Dermis blood vessel endothelial cell (primary cell): ENCODE data around the gene EIF3J. TPM values are rescaled to one million over a fixed set of nuclear protein-coding genes. Genes with fewer than 3 reads are reported as not detected.
A peak's percentile ranks its signal among the peaks of the same experiment; 100 is the strongest.
"Not testable (repeated sequence)": the region's sequence is repeated elsewhere in the genome, so short reads cannot be mapped to it uniquely, and the experiment has no call there.

Experiments
- DNase-seq: peaks from one replicate; pipeline ENCODE4 v3.0.0; 2010
- total RNA-seq: library from RNA; depleted of rRNA; stranded (reverse); fragments of >200 nt; gene quantifications from 2 replicates; pipeline ENCODE4 v1.2.3, GENCODE V29; 2014

The EIF3J gene
- total RNA-seq, 1 donor from 2014 or later, result 49.7 TPM

DNA sequence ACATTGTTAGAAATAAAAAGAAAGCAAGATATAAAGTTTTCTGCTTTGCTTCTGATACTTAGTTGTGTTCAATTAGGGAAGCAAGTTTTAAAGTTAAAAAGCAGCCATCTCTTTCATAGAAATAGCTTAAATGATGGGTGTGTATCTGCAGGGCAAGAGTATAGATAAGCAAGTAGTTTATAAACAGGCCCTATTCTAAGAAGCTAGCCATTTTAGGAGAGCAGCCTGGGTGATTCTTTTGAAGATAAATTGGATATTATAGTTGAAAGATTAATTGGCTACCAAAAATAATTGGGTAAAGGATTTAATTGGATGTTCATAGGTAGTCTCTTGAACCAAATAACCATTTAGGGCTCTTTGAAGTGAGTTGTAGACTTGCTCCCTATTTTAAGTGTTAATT, 5.6 kb downstream of the EIF3J start:
- no peak for DNase-seq

DNA sequence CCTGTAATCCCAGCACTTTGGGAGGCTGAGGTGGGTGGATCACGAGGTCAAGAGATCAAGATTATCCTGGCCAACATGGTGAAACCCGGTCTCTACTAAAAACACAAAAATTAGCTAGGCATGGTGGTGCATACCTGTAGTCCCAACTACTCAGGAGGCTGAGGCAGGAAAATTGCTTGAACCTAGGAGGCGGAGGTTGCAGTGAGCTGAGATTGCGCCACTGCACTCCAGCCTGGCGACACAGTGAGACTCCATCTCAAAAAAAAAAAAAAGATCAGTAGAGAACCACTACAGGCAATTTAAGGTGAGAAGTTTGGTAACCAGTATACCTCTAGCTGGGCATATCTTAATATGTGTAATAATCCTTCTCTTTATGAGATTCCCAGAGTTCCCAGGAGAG, 7.8 kb downstream of the EIF3J start:
- not testable (repeated sequence) for DNase-seq

DNA sequence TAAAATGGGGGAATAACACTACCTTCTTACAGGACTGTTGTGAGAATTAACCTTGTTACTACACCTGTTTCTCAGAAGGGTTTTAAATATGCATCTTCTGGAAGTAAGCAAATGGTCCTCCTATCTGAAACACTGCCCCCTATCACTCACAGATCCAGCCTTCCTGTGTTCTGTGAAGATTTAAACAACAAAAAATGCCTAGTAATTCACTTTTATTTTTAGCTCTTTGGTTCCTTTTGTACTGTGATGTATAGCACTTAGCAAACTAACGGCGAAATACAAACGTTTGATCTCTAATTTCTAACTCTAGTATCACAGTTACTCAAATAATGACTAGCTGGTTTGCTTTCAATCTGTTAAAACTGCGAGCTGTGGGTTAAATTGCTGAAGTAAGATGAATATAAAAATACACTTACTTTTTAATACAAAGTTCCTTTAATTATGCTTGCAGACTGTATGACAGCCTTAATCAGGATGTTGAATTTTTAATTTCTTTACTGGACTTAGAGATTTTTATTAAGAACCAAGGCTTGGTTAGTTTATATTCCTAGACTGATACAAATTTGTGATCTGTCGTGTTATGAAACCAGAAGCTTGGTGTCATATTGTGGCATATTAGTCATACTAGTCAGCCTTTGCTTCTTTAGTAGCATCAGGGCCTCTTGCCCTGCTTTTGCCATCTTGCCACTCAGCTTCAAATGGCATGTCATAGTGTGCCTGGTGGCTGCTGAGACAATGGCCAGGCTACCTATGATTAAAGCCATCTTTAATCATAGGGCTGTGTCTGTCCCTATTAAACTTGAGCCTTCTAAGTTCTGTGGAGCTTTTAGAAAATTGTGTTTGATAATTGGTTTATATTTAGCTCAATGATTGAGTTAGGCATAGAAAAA, 9.2 kb downstream of the EIF3J start:
- peak; percentile 41 for DNase-seq

DNA sequence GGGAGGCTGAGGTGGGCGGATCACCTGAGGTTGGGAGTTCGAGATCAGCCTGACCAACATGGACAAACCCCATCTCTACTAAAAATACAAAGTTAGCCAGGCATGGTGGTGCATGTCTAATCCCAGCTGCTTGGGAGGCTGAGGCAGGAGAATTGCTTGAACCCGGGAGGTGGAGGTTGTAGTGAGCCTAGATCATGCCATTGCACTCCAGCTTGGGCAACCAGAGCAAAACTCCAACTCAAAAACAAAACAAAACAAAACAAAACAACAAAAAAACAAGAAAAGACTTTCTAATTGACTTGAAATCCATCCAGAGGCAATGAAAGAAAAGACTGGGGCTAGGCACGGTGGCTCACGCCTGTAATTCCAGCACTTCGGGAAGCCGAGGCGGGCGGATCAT, 12.2 kb downstream of the EIF3J start:
- not testable (repeated sequence) for DNase-seq

DNA sequence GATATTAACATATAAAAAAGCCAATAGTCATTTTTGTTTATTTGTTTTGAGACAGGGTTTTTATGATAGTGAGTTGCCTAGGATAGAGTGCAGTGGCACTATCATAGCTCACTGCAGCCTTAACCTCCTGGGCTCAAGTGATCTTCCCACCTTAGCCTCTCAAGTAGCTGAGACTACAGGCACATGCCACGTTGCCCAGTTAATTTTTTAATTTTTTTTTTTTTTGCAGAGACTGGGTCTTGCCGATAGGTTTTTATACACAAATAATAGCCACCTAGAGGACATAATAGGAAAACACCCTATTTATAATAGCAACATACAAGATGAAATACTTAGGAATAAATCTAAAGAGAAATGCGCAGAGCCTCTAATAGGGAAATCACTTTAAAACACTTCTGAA, 13.3 kb downstream of the EIF3J start:
- DNase-seq, result peak; percentile 64

DNA sequence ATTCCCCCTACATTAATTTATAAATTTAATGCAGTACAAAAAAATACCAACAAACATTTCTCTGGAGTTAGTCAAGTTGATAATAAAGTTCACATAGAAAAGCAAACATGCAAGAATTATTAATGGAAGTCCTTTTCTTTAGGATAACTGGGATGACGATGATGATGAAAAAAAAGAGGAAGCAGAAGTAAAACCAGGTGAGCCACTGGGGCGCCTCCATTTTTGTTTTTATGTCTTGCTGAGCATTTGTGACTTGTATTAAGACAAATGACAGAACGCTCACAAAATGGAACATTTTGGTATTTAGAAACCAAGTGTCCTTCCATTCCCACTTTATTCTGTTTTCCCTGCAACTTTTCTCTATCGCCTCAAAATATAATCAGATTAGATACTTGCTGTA, 13.8 kb downstream of the EIF3J start:
- no peak for DNase-seq

DNA sequence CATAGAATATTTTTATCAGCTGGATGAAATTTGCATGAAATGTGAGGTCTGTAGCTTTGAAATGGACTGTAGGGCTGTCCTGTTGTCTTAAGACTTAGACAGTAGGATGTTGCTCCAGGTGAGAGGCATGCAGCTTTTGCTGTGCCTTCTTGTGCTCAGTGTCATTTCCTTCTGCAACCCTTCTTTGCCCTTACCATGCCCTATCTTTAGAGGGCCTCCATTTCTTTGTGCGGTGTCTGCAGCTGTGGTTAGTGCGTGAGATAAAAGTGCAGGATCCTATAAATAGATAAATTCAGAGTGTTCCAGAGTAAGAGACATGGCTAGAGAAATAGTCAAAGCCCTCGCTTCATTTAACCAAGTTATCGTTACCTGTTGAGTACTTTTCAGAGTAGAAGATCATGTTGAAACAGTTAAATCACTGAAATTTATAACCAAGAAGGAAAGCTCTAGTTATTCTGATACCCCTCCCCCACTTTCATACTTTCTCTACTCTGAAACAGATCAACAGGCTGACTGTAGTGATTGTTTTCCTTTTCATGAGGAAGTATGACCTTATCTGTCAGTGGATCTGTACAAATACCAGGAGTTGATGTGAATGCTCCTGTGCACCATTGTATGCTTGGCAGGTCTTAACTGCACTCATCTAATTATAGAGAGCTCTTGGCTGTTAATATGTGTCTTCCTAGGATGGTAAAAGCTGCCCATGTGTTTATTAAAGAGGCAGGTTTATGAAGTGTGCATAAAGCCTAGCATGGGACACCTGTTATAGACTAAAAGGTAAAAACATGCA, 18.2 kb downstream of the EIF3J start:
- peak; percentile 55 for DNase-seq

DNA sequence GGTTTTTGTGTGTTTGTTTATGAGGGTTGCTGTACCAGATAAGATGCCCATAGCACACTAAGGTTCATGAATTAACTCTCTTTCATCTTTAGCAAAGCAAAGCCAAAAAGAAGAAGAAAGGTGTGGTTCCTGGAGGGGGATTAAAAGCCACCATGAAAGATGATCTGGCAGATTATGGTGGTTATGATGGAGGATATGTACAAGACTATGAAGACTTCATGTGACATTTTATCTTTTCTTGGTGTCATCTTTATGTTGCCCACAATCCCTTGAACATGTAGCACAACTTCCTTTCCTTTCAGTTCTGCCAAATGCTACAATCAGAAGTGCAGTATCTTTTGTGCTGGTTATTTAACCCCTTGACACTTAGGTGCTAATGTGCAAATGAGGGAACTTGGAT, 24.0 kb downstream of the EIF3J start:
- DNase-seq, result not testable (repeated sequence)

DNA sequence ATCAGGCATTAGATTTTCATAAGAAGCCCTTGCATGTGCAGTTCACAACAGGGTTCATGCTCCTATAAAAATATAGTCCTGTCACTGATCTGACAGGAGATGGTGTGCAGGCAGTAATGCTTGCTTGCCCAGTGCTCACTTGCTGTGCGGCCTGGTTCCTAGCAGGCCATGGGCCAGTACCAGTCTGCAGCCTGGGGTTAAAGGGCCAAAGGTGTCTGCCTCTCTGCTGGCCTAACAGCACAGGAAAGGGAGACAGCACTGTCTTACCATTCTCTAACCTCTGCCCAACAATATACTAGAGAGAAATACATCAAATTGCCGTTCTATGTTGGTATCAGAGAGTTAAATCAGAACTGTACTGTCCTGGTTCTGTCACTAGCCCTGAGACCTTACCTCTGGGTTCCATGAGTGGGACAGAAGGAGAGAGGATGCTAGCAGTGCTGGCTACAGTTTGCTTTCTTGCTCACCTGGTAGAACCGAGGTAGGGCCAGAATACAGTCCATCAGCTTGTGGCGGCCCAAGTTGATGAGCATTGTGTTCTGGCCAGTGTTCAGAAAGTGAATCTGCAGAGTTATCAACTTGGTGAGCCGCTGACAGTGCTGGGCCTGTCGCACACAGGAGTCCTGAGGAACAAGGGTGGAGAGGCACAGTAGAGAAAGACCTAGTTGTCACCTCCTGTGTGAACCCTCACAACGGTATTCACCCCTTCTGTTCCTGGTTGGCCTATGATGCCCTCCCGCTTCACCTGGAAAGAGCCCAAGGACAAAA, 28.6 kb downstream of the EIF3J start:
- DNase-seq, result no peak

DNA sequence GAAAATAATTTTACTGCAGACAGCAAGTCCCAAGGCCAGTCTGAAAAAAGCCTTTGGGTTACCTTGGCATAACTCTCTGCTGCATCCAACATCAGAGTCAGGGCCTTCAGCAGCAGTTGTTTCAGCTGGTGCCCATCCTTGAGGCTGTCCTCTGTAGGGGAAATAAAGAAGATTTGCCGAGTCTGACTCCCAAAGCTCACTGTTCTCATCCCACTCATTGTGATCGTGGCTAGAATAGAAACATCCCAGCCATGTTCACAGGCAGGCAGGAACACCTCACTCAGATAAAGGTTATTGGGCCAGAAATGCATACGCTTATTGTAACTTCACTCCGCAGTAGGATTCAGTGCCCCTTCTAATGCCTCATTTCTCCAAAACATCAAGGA, 29.2 kb downstream of the EIF3J start:
- no peak for DNase-seq

DNA sequence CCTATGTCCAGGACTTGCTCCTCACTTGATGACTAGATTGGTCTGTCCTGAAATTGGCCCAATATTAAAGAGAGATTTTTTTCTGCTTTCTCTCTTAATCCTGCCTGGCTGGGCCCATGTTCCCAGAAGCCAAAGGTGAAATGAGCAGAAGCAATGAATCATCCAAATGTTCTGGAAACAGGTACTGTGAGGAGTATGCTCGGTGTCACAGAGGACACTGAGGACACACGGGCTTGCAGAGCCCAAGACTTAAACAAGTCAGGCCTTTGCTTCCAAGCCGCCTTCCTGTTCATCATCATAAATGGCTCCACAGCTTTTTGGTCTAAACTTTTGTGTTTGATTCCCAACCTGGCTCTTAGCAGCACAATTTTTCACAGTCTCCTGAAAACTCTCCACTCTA, 31.4 kb downstream of the EIF3J start:
- DNase-seq, result no peak

DNA sequence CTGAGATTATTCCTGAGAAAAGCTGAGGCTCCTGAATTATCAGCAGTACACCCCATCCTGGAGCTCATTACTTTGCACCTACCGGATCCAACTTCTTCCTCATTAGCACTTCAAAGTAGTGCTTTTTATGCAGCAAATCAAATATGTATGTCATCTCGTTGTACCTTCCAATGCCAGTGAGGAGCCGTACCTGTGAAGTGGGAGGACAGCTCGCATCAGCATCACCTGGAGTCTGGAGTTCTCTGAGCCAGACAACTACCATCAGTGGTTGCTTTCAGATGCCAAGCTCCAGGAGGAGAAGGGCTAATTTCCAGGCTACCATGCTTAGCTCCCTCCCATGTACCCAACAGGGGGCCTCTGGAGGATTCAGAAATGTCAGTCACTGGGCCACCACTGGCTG, 32.4 kb downstream of the EIF3J start:
- DNase-seq, result no peak

DNA sequence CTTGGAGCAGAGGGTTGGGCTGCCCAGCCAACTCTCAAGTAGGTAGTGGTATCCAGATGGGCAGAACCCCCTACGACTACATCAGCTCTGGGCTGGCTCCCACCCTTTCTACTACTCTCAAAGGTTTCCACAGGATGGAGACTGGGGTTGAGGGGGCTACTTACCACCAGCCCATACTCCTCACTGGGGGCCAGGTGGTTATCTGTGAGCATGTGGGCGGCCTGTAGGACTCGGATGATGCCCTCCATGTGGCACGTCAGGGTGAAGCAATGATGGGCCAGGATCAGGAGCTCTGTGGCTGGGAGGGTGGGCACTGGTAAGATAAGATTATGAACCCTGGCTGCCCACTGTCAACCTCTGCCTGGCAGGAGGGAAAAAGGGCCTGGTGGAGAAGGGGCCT, 33.4 kb downstream of the EIF3J start:
- no peak for DNase-seq

DNA sequence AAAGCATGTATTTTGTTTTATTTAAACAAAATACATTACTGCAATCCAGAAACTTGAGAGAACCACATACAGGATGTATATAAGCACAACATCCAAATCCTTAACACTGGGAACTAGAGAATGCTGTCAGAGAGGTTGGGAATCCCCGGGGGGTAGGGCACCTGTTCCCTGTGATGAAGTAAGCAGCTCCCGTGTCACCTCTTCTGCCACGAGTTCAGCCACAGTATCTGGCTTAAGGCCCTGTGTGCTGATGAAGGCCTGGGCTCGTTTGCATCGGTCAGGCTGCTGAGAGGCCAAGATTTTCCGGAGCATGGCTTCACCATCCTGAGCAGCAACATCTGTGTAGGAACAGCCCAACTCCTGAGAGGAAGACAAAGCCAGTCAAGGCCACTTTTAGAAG, 36.4 kb downstream of the EIF3J start:
- no peak for DNase-seq

DNA sequence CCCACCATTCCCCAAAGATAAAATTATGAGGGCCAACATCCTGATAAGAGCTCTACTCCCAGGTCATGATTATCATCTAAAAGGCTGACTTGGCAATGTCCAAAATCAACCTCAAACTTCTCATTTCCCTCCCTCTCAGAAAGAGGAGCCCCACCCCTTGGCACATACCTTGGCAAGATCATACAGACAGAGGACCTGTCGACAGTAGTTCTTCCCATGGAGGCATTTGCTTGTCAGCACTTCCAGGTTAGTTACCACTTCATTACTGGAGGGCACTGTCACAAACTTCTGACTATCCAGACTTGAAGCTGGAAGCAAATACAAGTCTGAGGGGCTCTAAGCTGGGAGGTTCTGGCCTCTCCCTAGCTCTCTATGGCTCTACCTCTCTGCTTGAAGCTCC, 37.8 kb downstream of the EIF3J start:
- no peak for DNase-seq

DNA sequence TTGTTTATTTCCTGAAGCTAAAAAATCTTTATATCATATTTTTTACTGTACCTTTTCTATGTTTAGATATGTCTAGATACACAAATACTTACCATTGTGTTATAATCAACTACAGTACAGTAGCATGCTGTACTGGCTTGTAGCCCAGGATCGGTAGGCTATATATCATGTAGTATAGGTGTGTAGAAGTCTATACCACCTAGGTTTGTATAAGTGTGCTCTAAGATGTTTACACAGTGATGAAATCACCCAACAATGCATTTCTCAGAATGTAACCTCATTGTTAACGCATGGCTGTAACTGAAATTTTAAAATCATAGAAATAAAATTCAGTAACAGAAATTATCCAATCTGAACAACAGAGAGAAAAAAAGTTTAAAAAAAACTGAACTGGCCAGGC, 43.2 kb downstream of the EIF3J start:
- no peak for DNase-seq

DNA sequence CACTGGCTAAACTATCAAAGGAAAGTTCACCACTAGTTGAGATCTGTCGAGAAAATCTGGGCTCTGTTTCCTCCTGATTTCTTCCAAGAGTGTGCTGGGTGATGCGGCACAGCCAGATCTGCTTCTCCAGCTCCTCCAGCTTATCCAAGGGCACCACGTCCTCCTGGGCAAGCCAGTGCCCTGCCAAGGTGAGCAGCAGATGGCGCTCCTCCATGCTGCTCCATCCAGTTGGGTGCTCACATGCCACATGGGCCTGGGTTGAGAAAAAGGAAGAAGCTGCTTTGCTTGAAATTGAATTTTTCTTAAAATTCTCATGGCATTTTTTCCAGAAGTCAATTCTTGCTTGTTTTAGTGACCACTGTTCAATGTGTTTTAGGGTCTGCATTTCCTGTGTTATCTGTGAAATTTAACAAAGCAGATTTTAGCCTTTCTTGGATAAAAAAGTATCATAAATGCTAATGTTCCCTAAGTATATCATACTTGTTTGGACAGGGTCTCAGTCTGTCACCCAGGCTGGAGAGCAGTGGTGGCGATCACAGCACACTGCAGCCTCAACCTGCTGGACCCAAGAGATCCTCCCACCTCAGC, 47.3 kb downstream of the EIF3J start:
- peak; percentile 72 for DNase-seq

DNA sequence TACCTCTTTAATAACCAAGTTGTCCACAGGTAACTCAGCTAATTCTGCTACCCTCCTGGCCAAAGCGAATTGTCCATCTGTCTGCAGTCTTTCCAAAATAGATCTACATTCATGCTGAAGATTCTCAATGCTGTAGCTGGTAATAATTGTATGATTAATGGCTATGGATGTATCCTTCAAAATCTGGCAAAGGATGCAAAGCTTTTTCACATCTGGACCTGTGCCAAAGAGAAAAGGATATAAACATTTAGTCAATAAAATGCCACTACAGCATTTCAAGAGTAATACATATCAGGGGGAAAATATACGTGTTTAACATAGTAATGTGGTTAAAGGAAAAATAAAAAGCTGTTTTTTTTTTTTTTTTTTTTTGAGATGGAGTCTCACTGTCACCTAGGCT, 48.7 kb downstream of the EIF3J start:
- DNase-seq, result no peak

DNA sequence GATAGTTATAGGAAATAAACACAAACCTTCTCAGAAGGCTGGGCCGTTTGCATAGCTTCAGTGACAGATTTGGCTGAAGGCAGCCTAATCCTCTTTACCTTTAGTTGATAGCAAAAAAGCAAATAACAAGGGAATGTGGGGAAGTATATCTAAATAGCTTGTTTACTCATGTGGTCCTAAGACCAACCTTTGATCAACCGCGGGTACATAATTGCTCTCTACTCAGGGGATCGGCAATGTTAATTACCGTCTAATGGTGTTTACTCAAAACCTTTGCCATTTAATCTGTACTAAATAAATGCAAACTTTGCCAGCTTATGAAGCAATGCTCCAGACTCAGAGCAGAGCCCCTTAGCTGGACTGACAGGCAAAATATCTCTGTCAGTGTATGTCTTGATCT, 51.6 kb downstream of the EIF3J start:
- no peak for DNase-seq

DNA sequence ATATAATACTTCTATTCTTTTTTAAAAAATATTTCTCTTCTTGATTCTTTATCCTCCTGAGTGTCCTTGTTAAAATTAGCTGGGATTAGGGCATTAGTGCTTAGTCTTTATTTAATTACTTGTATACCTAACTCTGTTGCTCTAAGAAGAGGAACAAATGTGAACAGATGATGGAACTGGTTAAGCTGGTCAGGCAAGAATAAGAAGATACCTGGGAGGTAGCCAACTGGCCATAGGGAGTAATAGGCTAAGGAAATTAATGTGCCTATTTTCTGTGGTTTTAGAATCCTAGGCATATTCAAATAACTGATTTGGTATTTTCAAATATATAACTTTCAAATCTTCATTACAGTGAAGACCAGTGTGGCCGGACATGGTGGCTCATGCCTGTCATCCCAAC, 54.4 kb downstream of the EIF3J start:
- DNase-seq, result no peak

DNA sequence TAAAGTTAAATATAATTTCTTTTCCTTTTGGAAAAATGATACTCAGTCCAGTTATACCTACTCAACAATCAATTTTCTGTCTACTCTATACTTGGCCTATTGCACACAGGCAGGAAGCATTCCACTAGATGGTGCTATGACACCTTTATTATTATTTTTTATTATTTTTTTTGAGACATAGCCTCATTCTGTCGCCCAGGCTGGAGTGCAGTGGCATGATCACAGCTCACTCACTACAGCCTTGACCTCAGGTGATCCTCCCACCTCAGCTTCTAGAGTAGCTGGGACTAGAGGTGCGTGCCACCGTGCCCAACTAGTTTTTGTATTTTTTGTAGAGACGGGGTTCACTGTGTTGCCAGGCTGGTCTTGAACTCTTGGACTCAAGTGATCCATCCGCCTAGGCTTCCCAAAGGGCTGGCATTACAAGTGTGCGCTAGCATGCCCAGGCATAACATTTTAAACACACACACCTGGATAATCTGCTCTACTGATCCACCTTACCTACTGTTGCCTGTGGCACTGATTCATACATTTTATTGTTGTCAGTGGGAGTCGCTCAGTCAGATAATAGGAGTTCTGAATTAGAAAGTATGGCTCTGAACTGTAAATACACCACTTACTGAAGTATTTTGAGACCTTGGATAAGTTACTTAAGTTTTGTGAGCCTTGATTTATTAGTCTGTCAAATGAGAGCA, 56.2 kb downstream of the EIF3J start:
- DNase-seq, result peak; percentile 53

DNA sequence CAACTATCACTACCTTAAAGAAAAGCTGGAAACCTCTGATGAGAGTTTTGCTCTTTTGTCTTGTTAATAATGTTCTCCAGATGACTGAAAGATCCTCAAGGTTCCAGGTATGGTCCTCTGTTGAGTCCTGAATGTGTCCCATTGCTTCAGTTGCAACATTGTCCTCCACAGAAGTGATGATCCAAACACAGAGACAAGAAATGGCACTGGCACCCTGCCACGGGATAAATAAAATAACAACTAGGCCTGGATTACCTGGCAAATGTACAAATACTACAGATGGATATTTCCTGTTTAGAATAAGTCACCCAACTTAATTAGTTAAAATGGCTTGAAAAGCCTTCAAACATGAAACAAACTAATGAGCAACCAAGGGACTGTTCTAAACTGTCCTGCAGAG, 58.3 kb downstream of the EIF3J start:
- DNase-seq, result peak; percentile 12
